Peyer's patch (tissue), 4 donors: ENCODE measurements around the gene APPL2.

ENCODE experiments used
- CTCF ChIP-seq, 6 experiments: fragments of 450-650 bp in 4 of 6; fragments of 200-600 bp in 2 of 6; sonication (generic) in 1 of 6; IDR thresholded peaks; one replicate each; pipeline ENCODE4 v1.5.1; 2017 to 2019; ENCODE audit warnings: antibody characterized with exemption in 6 of 6, mild to moderate bottlenecking in 3 of 6, moderate library complexity in 1 of 6
- POLR2A ChIP-seq, 2 donors: fragments of 450-650 bp; IDR thresholded peaks; one replicate each; pipeline ENCODE4 v1.5.1; 2017; ENCODE audit warnings: antibody characterized with exemption in 2 of 2, mild to moderate bottlenecking in 2 of 2, moderate library complexity in 2 of 2

DNA sequence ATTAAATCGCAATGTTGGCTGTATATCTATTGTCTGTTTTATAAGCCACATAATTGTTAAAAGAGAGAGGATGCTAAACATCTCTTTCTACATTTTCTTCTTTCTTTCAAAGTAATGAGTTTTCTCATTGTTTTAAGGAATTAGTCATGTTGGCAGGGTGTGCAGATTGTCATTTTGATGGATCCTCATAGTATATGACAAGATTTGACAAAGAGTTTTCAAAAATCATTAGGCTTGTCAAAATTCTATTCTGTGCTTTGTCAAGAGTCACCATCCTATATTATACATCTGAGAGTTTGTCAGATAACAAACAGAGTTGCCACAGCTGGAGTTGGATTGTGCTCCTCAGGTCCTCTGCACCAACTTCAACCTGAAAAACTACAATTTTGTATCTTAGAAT, 35.4 kb upstream of the APPL2 start:
- TF ChIP-seq CTCF (IDR thresholded peaks at IDR 0.05) (no peak), POLR2A (IDR thresholded peaks at IDR 0.05) (no peak)
